MM.1S (cell line): ENCODE measurements around the gene IBTK.

Experiments
- DNase-seq: peaks from one replicate; pipeline ENCODE4 v3.0.0-alpha.2; 2015
- H2AFZ ChIP-seq: fragments of 300-600 bp; sonication (generic); 2 replicates; pipeline ENCODE4 v1.6.0; 2016; ENCODE audit warnings: antibody characterized with exemption, low read length
- H3F3A ChIP-seq: fragments of 300-600 bp; sonication (generic); 2 replicates; pipeline ENCODE4 v1.6.1; 2016; ENCODE audit warnings: mild to moderate bottlenecking, antibody characterized with exemption, low read length, moderate library complexity, mixed read lengths; ENCODE audit not compliant: insufficient read depth
- H3K27ac ChIP-seq: fragments of 300-600 bp; sonication (generic); 2 replicates; pipeline ENCODE4 v1.5.1; 2016; ENCODE audit warnings: mild to moderate bottlenecking, low read length
- H3K27me3 ChIP-seq: fragments of 300-600 bp; sonication (generic); replicated peaks from 2 replicates; pipeline ENCODE4 v1.6.0; 2016; ENCODE audit warnings: low read length; ENCODE audit not compliant: insufficient read depth
- H3K36me3 ChIP-seq: fragments of 300-600 bp; sonication (generic); replicated peaks from 2 replicates; pipeline ENCODE4 v1.6.1; 2016; ENCODE audit warnings: mild to moderate bottlenecking, low read length, mixed read lengths; ENCODE audit not compliant: insufficient read depth
- H3K4me1 ChIP-seq: fragments of 300-600 bp; sonication (generic); 2 replicates; pipeline ENCODE4 v1.6.1; 2016; ENCODE audit warnings: low read length, mixed read lengths
- H3K4me2 ChIP-seq: fragments of 300-600 bp; sonication (generic); 2 replicates; pipeline ENCODE4 v1.6.0; 2016; ENCODE audit warnings: low read depth, low read length
- H3K4me3 ChIP-seq: fragments of 300-600 bp; sonication (generic); 2 replicates; pipeline ENCODE4 v1.5.1; 2016; ENCODE audit warnings: low read length, mixed read lengths
- H3K79me2 ChIP-seq: fragments of 300-600 bp; sonication (generic); 2 replicates; pipeline ENCODE4 v1.6.1; 2016; ENCODE audit warnings: mixed run types, low read length, mixed read lengths
- H3K9ac ChIP-seq: fragments of 300-600 bp; sonication (generic); 2 replicates; pipeline ENCODE4 v1.6.1; 2016; ENCODE audit warnings: low read length, mixed read lengths
- H3K9me2 ChIP-seq: fragments of 300-600 bp; sonication (generic); replicated peaks from 2 replicates; pipeline ENCODE4 v1.6.1; 2016; ENCODE audit warnings: mild to moderate bottlenecking, low read length, mixed read lengths; ENCODE audit not compliant: insufficient read depth
- H3K9me3 ChIP-seq: fragments of 300-600 bp; sonication (generic); replicated peaks from 2 replicates; pipeline ENCODE4 v1.6.1; 2016; ENCODE audit warnings: mild to moderate bottlenecking, low read length, mixed read lengths; ENCODE audit not compliant: insufficient read depth
- H4K20me1 ChIP-seq: fragments of 300-600 bp; sonication (generic); 2 replicates; pipeline ENCODE4 v1.6.1; 2016; ENCODE audit warnings: mild to moderate bottlenecking, low read length, moderate library complexity, mixed read lengths; ENCODE audit not compliant: insufficient read depth
- EZH2 ChIP-seq: fragments of 300-600 bp; sonication (generic); optimal IDR thresholded peaks from 2 replicates; pipeline ENCODE3; 2017; ENCODE audit warnings: low read depth, mild to moderate bottlenecking, antibody characterized with exemption, low read length, mixed read lengths
- EZH2phosphoT487 ChIP-seq: fragments of 300-600 bp; sonication (generic); IDR thresholded peaks from 2 replicates; pipeline ENCODE4 v1.6.1; 2018; ENCODE audit warnings: antibody characterized with exemption, low read length
- TF ChIP-seq, protein P1 (sequence below): fragments of 300-600 bp; sonication (generic); IDR thresholded peaks from 2 replicates; pipeline ENCODE4 v1.5.1; 2016; ENCODE audit warnings: antibody characterized with exemption, low read length, mixed read lengths

The IBTK gene

DNA sequence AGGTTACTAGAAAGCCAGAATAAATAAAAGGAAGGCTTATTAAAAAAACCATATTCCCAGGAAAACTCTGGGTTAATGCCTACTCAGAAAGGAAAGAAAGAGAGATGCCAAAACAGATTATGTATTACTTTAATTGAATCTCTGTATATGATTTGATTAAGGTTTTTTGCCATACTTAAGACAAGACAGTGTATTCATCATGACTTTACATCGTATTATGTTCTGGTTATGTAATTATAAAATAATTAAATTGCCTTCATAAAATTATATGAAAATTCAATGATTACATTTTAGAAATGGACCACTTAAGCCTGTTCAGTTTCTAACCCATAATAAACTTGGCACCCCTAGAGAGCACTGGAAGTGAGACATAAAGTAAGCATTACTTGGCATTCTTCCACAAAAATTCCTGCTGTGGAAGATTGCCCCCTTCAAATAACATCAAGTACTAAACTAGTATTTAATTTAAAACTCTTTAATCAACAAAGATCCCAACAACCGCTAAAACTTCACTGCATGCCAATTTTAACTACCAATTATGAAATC, 20.8 kb upstream of the IBTK start:
- H3K27ac ChIP-seq, result no peak overlapping the region

DNA sequence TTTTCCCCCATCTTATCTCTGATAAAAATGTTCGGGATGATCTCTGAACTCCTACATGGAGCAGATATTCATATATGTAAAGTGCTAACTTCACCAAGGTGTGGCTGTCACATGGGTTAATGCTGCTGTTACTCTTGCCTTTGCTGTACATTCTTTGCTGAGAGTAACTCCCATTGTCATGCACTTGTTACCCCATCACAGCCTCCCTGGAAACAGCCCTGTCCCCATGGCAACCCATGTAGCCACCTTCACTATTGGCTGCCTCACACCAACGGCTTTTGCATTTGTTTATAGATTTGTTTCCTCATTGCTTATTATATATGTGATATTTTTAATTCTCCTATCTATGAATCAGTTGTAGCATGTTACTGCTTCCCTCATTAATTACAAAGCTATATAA, 17.3 kb upstream of the IBTK start:
- H3K27me3 ChIP-seq, result no peaks in the 10 kb centered on the region
- no peak for DNase-seq
- no peaks in the 10 kb centered on the region for H3K9me2 ChIP-seq
- H3K4me3 ChIP-seq, result no peak overlapping the region
- no peak overlapping the region for H3K9ac ChIP-seq
- TF ChIP-seq, protein P1, sequence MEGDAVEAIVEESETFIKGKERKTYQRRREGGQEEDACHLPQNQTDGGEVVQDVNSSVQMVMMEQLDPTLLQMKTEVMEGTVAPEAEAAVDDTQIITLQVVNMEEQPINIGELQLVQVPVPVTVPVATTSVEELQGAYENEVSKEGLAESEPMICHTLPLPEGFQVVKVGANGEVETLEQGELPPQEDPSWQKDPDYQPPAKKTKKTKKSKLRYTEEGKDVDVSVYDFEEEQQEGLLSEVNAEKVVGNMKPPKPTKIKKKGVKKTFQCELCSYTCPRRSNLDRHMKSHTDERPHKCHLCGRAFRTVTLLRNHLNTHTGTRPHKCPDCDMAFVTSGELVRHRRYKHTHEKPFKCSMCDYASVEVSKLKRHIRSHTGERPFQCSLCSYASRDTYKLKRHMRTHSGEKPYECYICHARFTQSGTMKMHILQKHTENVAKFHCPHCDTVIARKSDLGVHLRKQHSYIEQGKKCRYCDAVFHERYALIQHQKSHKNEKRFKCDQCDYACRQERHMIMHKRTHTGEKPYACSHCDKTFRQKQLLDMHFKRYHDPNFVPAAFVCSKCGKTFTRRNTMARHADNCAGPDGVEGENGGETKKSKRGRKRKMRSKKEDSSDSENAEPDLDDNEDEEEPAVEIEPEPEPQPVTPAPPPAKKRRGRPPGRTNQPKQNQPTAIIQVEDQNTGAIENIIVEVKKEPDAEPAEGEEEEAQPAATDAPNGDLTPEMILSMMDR, result no peak
- no peak for TF ChIP-seq EZH2
- no peak for TF ChIP-seq EZH2phosphoT487
- no peaks in the 10 kb centered on the region for H3F3A ChIP-seq
- no peak overlapping the region for H3K27ac ChIP-seq
- H3K9me3 ChIP-seq, result no peaks in the 10 kb centered on the region
- no peaks in the 10 kb centered on the region for H3K4me1 ChIP-seq
- H2AFZ ChIP-seq, result no peak overlapping the region
- no peaks in the 10 kb centered on the region for H3K79me2 ChIP-seq
- H4K20me1 ChIP-seq, result no peaks in the 10 kb centered on the region
- H3K36me3 ChIP-seq, result no peaks in the 10 kb centered on the region
- no peak overlapping the region for H3K4me2 ChIP-seq

More for the DNA sequence above, 20.8 kb upstream of the IBTK start:
- H3K9me3 ChIP-seq, result no peaks in the 10 kb centered on the region
- H2AFZ ChIP-seq, result no peak overlapping the region
- no peaks in the 10 kb centered on the region for H3F3A ChIP-seq
- no peak overlapping the region for H3K9ac ChIP-seq
- H3K4me3 ChIP-seq, result no peak overlapping the region
- no peaks in the 10 kb centered on the region for H3K9me2 ChIP-seq
- H3K36me3 ChIP-seq, result no peaks in the 10 kb centered on the region
- no peak for DNase-seq
- no peaks in the 10 kb centered on the region for H3K27me3 ChIP-seq
- no peaks in the 10 kb centered on the region for H3K79me2 ChIP-seq
- H3K4me2 ChIP-seq, result no peak overlapping the region
- no peaks in the 10 kb centered on the region for H3K4me1 ChIP-seq
- TF ChIP-seq EZH2phosphoT487, result no peak
- no peak for TF ChIP-seq EZH2
- TF ChIP-seq, protein P1, result no peak
- H4K20me1 ChIP-seq, result no peaks in the 10 kb centered on the region

DNA sequence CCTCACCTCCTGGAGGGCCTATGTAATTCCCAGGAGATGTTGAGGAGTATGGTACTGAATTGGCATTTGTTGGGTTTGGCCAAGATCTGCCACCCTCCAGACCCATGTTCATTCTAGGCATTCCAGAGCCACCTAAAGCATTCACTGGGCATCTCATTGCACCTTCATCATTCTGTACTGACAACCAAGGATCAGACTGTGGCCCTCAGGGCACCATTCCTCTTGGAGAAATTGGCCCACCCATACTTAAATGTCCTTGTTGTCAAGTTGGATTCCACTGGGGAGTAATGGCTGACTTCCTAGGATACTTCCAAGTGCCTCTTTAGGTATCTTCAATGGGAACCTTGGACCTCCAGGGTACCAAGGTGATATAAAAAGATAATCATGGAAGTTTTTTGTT, 16.8 kb upstream of the IBTK start:
- TF ChIP-seq EZH2, result no peak
- TF ChIP-seq EZH2phosphoT487, result no peak
- TF ChIP-seq, protein P1, result no peak
- H3K9me2 ChIP-seq, result no peaks in the 10 kb centered on the region

More for the DNA sequence above, 16.8 kb upstream of the IBTK start:
- no peak overlapping the region for H3K9ac ChIP-seq
- no peaks in the 10 kb centered on the region for H3K27me3 ChIP-seq
- no peaks in the 10 kb centered on the region for H4K20me1 ChIP-seq
- no peak overlapping the region for H3K4me2 ChIP-seq
- no peaks in the 10 kb centered on the region for H3K79me2 ChIP-seq
- DNase-seq, result no peak
- H2AFZ ChIP-seq, result no peak overlapping the region
- H3K36me3 ChIP-seq, result no peaks in the 10 kb centered on the region
- no peaks in the 10 kb centered on the region for H3F3A ChIP-seq
- no peaks in the 10 kb centered on the region for H3K4me1 ChIP-seq
- no peaks in the 10 kb centered on the region for H3K9me3 ChIP-seq
- no peak overlapping the region for H3K4me3 ChIP-seq
- no peak overlapping the region for H3K27ac ChIP-seq
